ENCODE results near the gene HS3ST5.

- TF ChIP-seq CTCF (IDR thresholded peaks at IDR 0.05): no peak
- TF ChIP-seq ZFX (IDR thresholded peaks at IDR 0.05; ENCODE audit: borderline replicate concordance): no peak
Observed at GRCh38 chr6:114287461-114287860, 55.4 kb downstream of the HS3ST5 start.
